Measurements from ENCODE around the gene CCN5.
"Not testable (repeated sequence)": the region's sequence is repeated elsewhere in the genome, so short reads cannot be mapped to it uniquely, and the experiment has no call there.

DNA sequence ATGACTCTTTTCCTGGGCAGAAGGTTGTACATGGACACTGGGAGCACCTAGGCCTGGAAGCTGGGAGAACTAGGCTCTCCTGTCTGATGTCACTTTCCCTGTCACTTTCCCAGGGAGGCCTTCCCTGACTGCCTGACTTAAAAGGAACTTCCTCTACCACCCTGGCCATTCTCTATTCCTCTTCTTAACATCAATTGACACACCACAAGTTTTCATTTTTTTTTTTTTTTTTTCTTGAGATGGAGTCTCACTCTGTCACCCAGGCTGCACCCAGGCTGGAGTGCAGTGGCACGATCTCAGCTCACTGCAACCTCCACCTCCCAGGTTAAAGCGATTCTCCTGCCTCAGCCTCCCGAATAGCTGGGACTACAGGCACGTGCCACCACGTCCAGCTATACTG lies 18.1 kb upstream of the CCN5 start:
- TF ChIP-seq, protein P1, sequence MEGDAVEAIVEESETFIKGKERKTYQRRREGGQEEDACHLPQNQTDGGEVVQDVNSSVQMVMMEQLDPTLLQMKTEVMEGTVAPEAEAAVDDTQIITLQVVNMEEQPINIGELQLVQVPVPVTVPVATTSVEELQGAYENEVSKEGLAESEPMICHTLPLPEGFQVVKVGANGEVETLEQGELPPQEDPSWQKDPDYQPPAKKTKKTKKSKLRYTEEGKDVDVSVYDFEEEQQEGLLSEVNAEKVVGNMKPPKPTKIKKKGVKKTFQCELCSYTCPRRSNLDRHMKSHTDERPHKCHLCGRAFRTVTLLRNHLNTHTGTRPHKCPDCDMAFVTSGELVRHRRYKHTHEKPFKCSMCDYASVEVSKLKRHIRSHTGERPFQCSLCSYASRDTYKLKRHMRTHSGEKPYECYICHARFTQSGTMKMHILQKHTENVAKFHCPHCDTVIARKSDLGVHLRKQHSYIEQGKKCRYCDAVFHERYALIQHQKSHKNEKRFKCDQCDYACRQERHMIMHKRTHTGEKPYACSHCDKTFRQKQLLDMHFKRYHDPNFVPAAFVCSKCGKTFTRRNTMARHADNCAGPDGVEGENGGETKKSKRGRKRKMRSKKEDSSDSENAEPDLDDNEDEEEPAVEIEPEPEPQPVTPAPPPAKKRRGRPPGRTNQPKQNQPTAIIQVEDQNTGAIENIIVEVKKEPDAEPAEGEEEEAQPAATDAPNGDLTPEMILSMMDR (IDR thresholded peaks at IDR 0.05) = not testable (repeated sequence)
- TF ChIP-seq POLR2A (IDR thresholded peaks at IDR 0.05) = not testable (repeated sequence)
